Mesothelial cell of epicardium (in vitro differentiated cells): Measurements from ENCODE around the gene NFATC1. TPM values are rescaled to one million over a fixed set of nuclear protein-coding genes. Genes with fewer than 3 reads are reported as not detected.

ENCODE experiments used
- DNase-seq, 2 experiments: peaks; one replicate each; pipeline ENCODE4 v3.0.0; 2021; ENCODE audit warnings: low spot score in 2 of 2; ENCODE audit not compliant: unreplicated experiment in 2 of 2
- H3K27ac Mint-ChIP-seq: 2 replicates; pipeline ENCODE4 v1.8.0; 2021; ENCODE audit warnings: mixed read lengths
- H3K27me3 Mint-ChIP-seq: 2 replicates; pipeline ENCODE4 v1.8.0; 2021; ENCODE audit warnings: low read depth, mixed read lengths
- H3K36me3 Mint-ChIP-seq: 2 replicates; pipeline ENCODE4 v1.8.0; 2021; ENCODE audit warnings: mixed read lengths
- H3K4me1 Mint-ChIP-seq: 2 replicates; pipeline ENCODE4 v1.8.0; 2021; ENCODE audit warnings: mixed read lengths
- H3K4me3 Mint-ChIP-seq: 2 replicates; pipeline ENCODE4 v1.8.0; 2021; ENCODE audit warnings: mild to moderate bottlenecking, moderate library complexity, mixed read lengths
- H3K9me3 Mint-ChIP-seq: 2 replicates; pipeline ENCODE4 v1.8.0; 2021; ENCODE audit warnings: mixed read lengths
- CTCF ChIP-seq: fragments of 200-600 bp; sonication (generic); IDR thresholded peaks from one replicate; pipeline ENCODE4 v1.5.0; 2021; ENCODE audit warnings: antibody characterized with exemption; ENCODE audit not compliant: unreplicated experiment
- total RNA-seq: library from RNA; stranded (reverse); gene quantifications from 3 replicates; pipeline ENCODE4 v1.2.1, GENCODE V29; 2021

NFATC1 gene
- total RNA-seq, 1 donor from 2014 or later = 13.4 TPM

- H3K27ac Mint-ChIP-seq = no peak overlapping the region
- H3K9me3 Mint-ChIP-seq = no peaks in the 10 kb centered on the region
- DNase-seq = no peak
- H3K36me3 Mint-ChIP-seq = no peaks in the 10 kb centered on the region
- no peak overlapping the region for H3K4me3 Mint-ChIP-seq
- peaks cover 5% of the 10 kb centered on the region for H3K27me3 Mint-ChIP-seq
- peaks cover 19% of the 10 kb centered on the region for H3K4me1 Mint-ChIP-seq
- TF ChIP-seq CTCF = no peak
These were observed 125.9 kb downstream of the NFATC1 start for GRCh38 chr18:79521416-79522205.

GRCh38 chr18:79522451-79523205 lies 126.9 kb downstream of the NFATC1 start:
- H3K4me1 Mint-ChIP-seq = peaks cover 19% of the 10 kb centered on the region
- H3K9me3 Mint-ChIP-seq = no peaks in the 10 kb centered on the region
- H3K27me3 Mint-ChIP-seq = peaks cover 5% of the 10 kb centered on the region
- no peaks in the 10 kb centered on the region for H3K36me3 Mint-ChIP-seq
- H3K4me3 Mint-ChIP-seq = no peak overlapping the region
- no peak for DNase-seq
- peak overlapping the region; percentile 30 for H3K27ac Mint-ChIP-seq
- no peak for TF ChIP-seq CTCF

GRCh38 chr18:79523206-79523735 lies 127.5 kb downstream of the NFATC1 start:
- Mint-ChIP-seq H3K9me3 (no peaks in the 10 kb centered on the region), H3K4me3 (no peak overlapping the region), H3K4me1 (peaks cover 19% of the 10 kb centered on the region), H3K27ac (peak overlapping the region; percentile 44), H3K36me3 (no peaks in the 10 kb centered on the region), H3K27me3 (peaks cover 6% of the 10 kb centered on the region)
- no peak for DNase-seq
- TF ChIP-seq CTCF = no peak

GRCh38 chr18:79523736-79524180 lies 128.0 kb downstream of the NFATC1 start:
- H3K27me3 Mint-ChIP-seq = peaks cover 8% of the 10 kb centered on the region
- no peak for TF ChIP-seq CTCF

GRCh38 chr18:79524181-79525078 lies 128.7 kb downstream of the NFATC1 start:
- TF ChIP-seq CTCF = no peak
- Mint-ChIP-seq H3K27ac (no peak overlapping the region), H3K27me3 (peaks cover 15% of the 10 kb centered on the region), H3K4me1 (peaks cover 19% of the 10 kb centered on the region), H3K36me3 (no peaks in the 10 kb centered on the region), H3K4me3 (no peak overlapping the region), H3K9me3 (no peaks in the 10 kb centered on the region)
- no peak for DNase-seq

More at GRCh38 chr18:79523736-79524180, 128.0 kb downstream of the NFATC1 start:
- Mint-ChIP-seq H3K4me3 (no peak overlapping the region), H3K4me1 (peaks cover 19% of the 10 kb centered on the region), H3K36me3 (no peaks in the 10 kb centered on the region), H3K27ac (peak overlapping the region; percentile 44), H3K9me3 (no peaks in the 10 kb centered on the region)
- DNase-seq = no peak
